H1 (cell line): Measurements from ENCODE around the gene CLCF1. TPM values are rescaled to one million over a fixed set of nuclear protein-coding genes. Genes with fewer than 3 reads are reported as not detected.

Experiments used
- CTCF ChIA-PET: fragments of 300-600 bp; sonication (Branson Sonifier 250); formaldehyde crosslinking; loops from one replicate; lab custom pipeline; 2021; ENCODE audit not compliant: partially characterized antibody; lab: Charles Lee
- POLR2A ChIA-PET: fragments of 300-600 bp; sonication (Branson Sonifier 250); formaldehyde crosslinking; loops from one replicate; lab custom pipeline; 2021; ENCODE audit warnings: inconsistent platforms; ENCODE audit not compliant: partially characterized antibody; lab: Charles Lee
- DNase-seq, 2 experiments: peaks; one replicate each; pipeline versions ENCODE4 v3.0.0 to v3.0.0-alpha.2; 2010 to 2022; ENCODE audit warnings: low spot score in 2 of 2, low read depth in 1 of 2, mixed read lengths in 1 of 2
- FAIRE-seq: peaks from 2 replicates; lab custom pipeline; 2011; peaks lifted over from hg19 to GRCh38; lab: Jason Lieb, UNC
- H2AFZ ChIP-seq: 2 replicates; pipeline ENCODE4 v1.8.1; 2012; ENCODE audit warnings: low read length, inconsistent platforms
- H2AK5ac ChIP-seq: 2 replicates; pipeline ENCODE4 v1.6.1; 2013; ENCODE audit warnings: low read depth, low read length
- H2BK120ac ChIP-seq: replicated peaks from 2 replicates; pipeline ENCODE3; 2013; ENCODE audit warnings: low read depth, low read length, inconsistent platforms
- H2BK12ac ChIP-seq: 2 replicates; pipeline ENCODE4 v1.6.1; 2013; ENCODE audit warnings: low read depth, low read length
- H2BK15ac ChIP-seq: 2 replicates; pipeline ENCODE4 v1.6.1; 2013; ENCODE audit warnings: low read length
- H2BK20ac ChIP-seq: 2 replicates; pipeline ENCODE4 v1.6.1; 2013; ENCODE audit warnings: low read length
- H2BK5ac ChIP-seq: 2 replicates; pipeline ENCODE4 v1.6.1; 2013; ENCODE audit warnings: low read depth, low read length
- H3K14ac ChIP-seq: 2 replicates; pipeline ENCODE4 v1.6.1; 2013; ENCODE audit warnings: inconsistent platforms; ENCODE audit not compliant: insufficient read length
- H3K18ac ChIP-seq: 2 replicates; pipeline ENCODE4 v1.6.1; 2013; ENCODE audit warnings: low read length; ENCODE audit errors: extremely low read depth
- H3K23ac ChIP-seq: 2 replicates; pipeline ENCODE4 v1.6.1; 2013; ENCODE audit warnings: inconsistent platforms; ENCODE audit not compliant: insufficient read length
- H3K23me2 ChIP-seq: 2 replicates; pipeline ENCODE4 v1.6.1; 2013; ENCODE audit warnings: low read depth, low read length
- H3K27ac ChIP-seq: 2 replicates; pipeline ENCODE4 v1.6.1; 2011; ENCODE audit warnings: low read depth, low read length, inconsistent platforms
- H3K27me3 ChIP-seq, 4 experiments: replicated peaks in 1 of 4; 1 replicate in 1 of 4; 2 replicates in 3 of 4; pipeline versions ENCODE4 v1.6.1 to v1.8.1; 2011 to 2013; ENCODE audit warnings: low read length in 3 of 4, mild to moderate bottlenecking in 3 of 4, inconsistent platforms in 2 of 4, mixed read lengths in 2 of 4, moderate library complexity in 1 of 4; ENCODE audit not compliant: control insufficient read depth in 3 of 4, insufficient read depth in 3 of 4; ENCODE audit errors: extremely low read depth in 1 of 4
- H3K36me3 ChIP-seq, 4 experiments: 2 replicates each; pipeline versions ENCODE4 v1.6.1 to v1.8.1; 2011 to 2013; ENCODE audit warnings: mild to moderate bottlenecking in 4 of 4, low read length in 3 of 4, moderate library complexity in 2 of 4, control low read depth in 1 of 4, inconsistent platforms in 1 of 4; ENCODE audit not compliant: insufficient read depth in 4 of 4, control insufficient read depth in 2 of 4
- H3K4ac ChIP-seq: replicated peaks from 2 replicates; pipeline ENCODE3; 2013; ENCODE audit warnings: low read length, low read depth, mixed read lengths, inconsistent platforms; ENCODE audit not compliant: insufficient read length
- H3K4me1 ChIP-seq, 4 experiments: replicated peaks in 1 of 4; 1 replicate in 1 of 4; 2 replicates in 3 of 4; pipeline versions ENCODE4 v1.6.1 to v1.8.1; 2011 to 2013; ENCODE audit warnings: low read length in 3 of 4, inconsistent platforms in 2 of 4, mixed read lengths in 1 of 4; ENCODE audit not compliant: insufficient read depth in 4 of 4, control insufficient read depth in 3 of 4
- H3K4me2 ChIP-seq, 2 experiments: 2 replicates each; pipeline versions ENCODE4 v1.6.1 to v1.8.1; 2011 to 2013; ENCODE audit warnings: low read depth in 2 of 2, low read length in 2 of 2, control low read depth in 1 of 2, inconsistent platforms in 1 of 2, mild to moderate bottlenecking in 1 of 2; ENCODE audit not compliant: insufficient read depth in 1 of 2
- H3K4me3 ChIP-seq, 4 experiments: fragments of 200-600, 300-600 bp in 1 of 4; sonication (generic), shearing (Covaris generic), sonication (Bioruptor Twin) in 1 of 4; 2 replicates each; pipeline versions ENCODE4 v1.5.1 to v1.8.1; 2011 to 2016; ENCODE audit warnings: low read length in 4 of 4, low read depth in 3 of 4, control low read depth in 2 of 4, inconsistent platforms in 2 of 4, mild to moderate bottlenecking in 2 of 4, mixed read lengths in 1 of 4, moderate library complexity in 1 of 4; ENCODE audit not compliant: insufficient read depth in 2 of 4; ENCODE audit errors: extremely low read depth in 1 of 4
- H3K56ac ChIP-seq: replicated peaks from 2 replicates; pipeline ENCODE3; 2013; ENCODE audit warnings: low read depth, mild to moderate bottlenecking, mixed read lengths, low read length, inconsistent platforms; ENCODE audit not compliant: insufficient read length
- H3K79me1 ChIP-seq: 2 replicates; pipeline ENCODE4 v1.6.1; 2013; ENCODE audit warnings: low read depth, low read length, control low read depth
- H3K79me2 ChIP-seq, 2 experiments: 2 replicates each; pipeline versions ENCODE4 v1.6.1 to v1.8.1; 2012 to 2013; ENCODE audit warnings: low read length in 2 of 2, mild to moderate bottlenecking in 2 of 2, inconsistent platforms in 1 of 2; ENCODE audit not compliant: insufficient read depth in 2 of 2, control insufficient read depth in 1 of 2
- H3K9ac ChIP-seq, 4 experiments: replicated peaks in 1 of 4; 1 replicate in 1 of 4; 2 replicates in 3 of 4; pipeline versions ENCODE4 v1.6.1 to v1.8.1; 2011 to 2013; ENCODE audit warnings: low read depth in 3 of 4, low read length in 3 of 4, control low read depth in 2 of 4, mild to moderate bottlenecking in 2 of 4, moderate library complexity in 2 of 4, inconsistent platforms in 1 of 4; ENCODE audit errors: extremely low read depth in 1 of 4
- H3K9me3 ChIP-seq, 2 experiments: 2 replicates each; pipeline versions ENCODE4 v1.6.1 to v1.8.1; 2012 to 2013; ENCODE audit warnings: mild to moderate bottlenecking in 2 of 2, moderate library complexity in 2 of 2, control low read depth in 1 of 2, inconsistent platforms in 1 of 2, low read depth in 1 of 2, low read length in 1 of 2, mixed read lengths in 1 of 2; ENCODE audit not compliant: insufficient read depth in 2 of 2
- H4K20me1 ChIP-seq, 2 experiments: replicated peaks in 1 of 2; 2 replicates each; pipeline versions ENCODE3 to v1.8.1; 2011 to 2013; ENCODE audit warnings: inconsistent platforms in 2 of 2, low read length in 2 of 2, mild to moderate bottlenecking in 1 of 2; ENCODE audit not compliant: insufficient read depth in 2 of 2, control insufficient read depth in 1 of 2
- H4K5ac ChIP-seq: 2 replicates; pipeline ENCODE4 v1.6.1; 2013; ENCODE audit warnings: low read length, low read depth, mixed read lengths, inconsistent platforms; ENCODE audit not compliant: insufficient read length
- H4K8ac ChIP-seq: 2 replicates; pipeline ENCODE4 v1.8.0; 2013; ENCODE audit warnings: mild to moderate bottlenecking, moderate library complexity, low read length, inconsistent platforms; ENCODE audit not compliant: insufficient read depth; ENCODE audit errors: extremely low read depth
- H4K91ac ChIP-seq: replicated peaks from 2 replicates; pipeline ENCODE3; 2013; ENCODE audit warnings: low read length, mixed read lengths, inconsistent platforms; ENCODE audit not compliant: insufficient read length
- CTBP2 ChIP-seq: IDR thresholded peaks from 2 replicates; pipeline ENCODE4 v1.7.0; 2011; ENCODE audit warnings: borderline replicate concordance, mild to moderate bottlenecking, moderate library complexity, mixed read lengths, low read length; ENCODE audit not compliant: insufficient read depth, insufficient read length
- WGBS, 2 experiments: shearing (Covaris generic) in 1 of 2; methylation state at CpG; one replicate each; pipeline versions ENCODE4 v1.1.6 to v1.1.7; 2013 to 2015; ENCODE audit warnings: low lambda C conversion rate in 2 of 2, mixed read lengths in 2 of 2, inconsistent platforms in 1 of 2, low coverage in 1 of 2, missing lambda C conversion rate in 1 of 2; ENCODE audit not compliant: insufficient replicate concordance in 2 of 2, insufficient coverage in 1 of 2, insufficient read length in 1 of 2; ENCODE audit errors: extremely low coverage in 1 of 2, missing lambda C conversion rate in 1 of 2; 5-methylcytosine and 5-hydroxymethylcytosine counted together
- polyA plus RNA-seq, 7 experiments: library from polyadenylated mRNA; depleted of rRNA in 3 of 7; stranded (reverse) in 5 of 7; unstranded in 2 of 7; fragments of >200 nt in 5 of 7; fragments of 200-250 nt in 2 of 7; gene quantifications; 1 replicate in 5 of 7; 2 replicates in 1 of 7; 4 replicates in 1 of 7; pipeline versions ENCODE4 v1.2.1 to v1.2.3, GENCODE V29; 2011 to 2013; ENCODE audit warnings: missing spikeins in 2 of 7, mixed read lengths in 2 of 7
- total RNA-seq: library from RNA; stranded (reverse); fragmentation: NEBNext Ultra II Directional; extraction: Animal tissue kit (Norgen Biotek cat#: 25700); gene quantifications from 2 replicates; pipeline ENCODE4 v1.2.1, GENCODE V29; 2021

CLCF1 gene
- total and polyA plus RNA-seq, 2 of the 8 experiments (the other 6 are each of a cell fraction or from before 2014, with no cell fraction given): 0.32 to 1.2 TPM

DNA sequence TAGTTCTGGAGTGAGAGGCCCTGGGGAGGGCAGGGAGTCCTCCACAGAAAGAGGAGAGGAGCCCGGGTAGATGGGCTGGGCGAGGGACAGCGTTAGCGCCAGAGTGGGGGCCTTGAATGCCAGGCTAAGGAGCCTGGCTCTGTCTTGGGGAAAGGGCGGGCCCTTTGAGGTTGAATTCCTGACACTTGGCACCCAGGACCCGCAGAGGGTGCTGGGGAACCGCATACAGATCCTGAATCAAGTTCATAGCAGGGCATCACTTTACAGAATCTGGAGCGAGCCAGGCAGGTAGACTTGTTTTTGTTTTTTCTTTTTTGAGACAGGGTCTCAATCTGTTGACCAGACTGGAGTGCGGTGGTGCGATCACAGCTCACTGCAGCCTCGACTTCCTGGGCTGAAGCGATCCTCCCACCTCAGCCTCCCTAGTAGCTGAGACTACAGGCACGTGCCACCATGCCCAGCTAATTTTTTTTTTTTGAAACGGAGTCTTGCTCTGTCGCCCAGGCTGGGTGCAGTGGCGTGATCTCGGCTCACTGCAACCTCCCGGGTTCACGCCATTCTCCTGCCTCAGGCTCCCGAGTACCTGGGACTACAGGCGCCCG, 48.1 kb upstream of the CLCF1 start:
- H3K4me3 ChIP-seq: peak overlapping the region in 2 of 4 experiments; percentile 7 to 64; a peak in 3 of 8 replicates
- H2BK20ac ChIP-seq: no peak overlapping the region
- peaks cover 0 to 8% (median 4%) of the 10 kb centered on the region in 4 experiments; a peak in 4 of 7 replicates for H3K4me1 ChIP-seq
- no peak overlapping the region for H3K27ac ChIP-seq
- CTCF ChIA-PET: interaction anchor here (0.6 to 0.7 kb wide), 3 partner anchors 21 to 40 kb away, joined by 3 to 5 read pairs (median 3); no protein-coding TSS in a partner anchor
- H3K36me3 ChIP-seq: no peaks in the 10 kb centered on the region
- H4K8ac ChIP-seq: no peak overlapping the region; the same call in 1 of the 2 replicates
- H2AFZ ChIP-seq: 0 out of 2 replicates have a peak overlapping the region, but pooled peaks have one; percentile 16
- H3K23me2 ChIP-seq: peaks cover 10% of the 10 kb centered on the region; the same call in 1 of the 2 replicates
- H3K79me1 ChIP-seq: no peaks in the 10 kb centered on the region
- no peak overlapping the region for H3K18ac ChIP-seq
- H3K4me2 ChIP-seq: peak overlapping the region in 1 of 2 experiments; percentile 59; a peak in 3 of 4 replicates
- POLR2A ChIA-PET: interaction anchor here (0.8 to 10.2 kb wide), 8 partner anchors 9 to 68 kb away, joined by 3 to 104 read pairs (median 4); partner anchors contain the start of genes PPP1CA, PTPRCAP and RAD9A
- H4K20me1 ChIP-seq: peaks cover 0 to 3% of the 10 kb centered on the region in 2 experiments
- no peaks in the 10 kb centered on the region for H3K79me2 ChIP-seq
- no peak overlapping the region for H3K23ac ChIP-seq
- H3K4ac ChIP-seq: no peak overlapping the region
- H2BK15ac ChIP-seq: 0 out of 2 replicates have a peak overlapping the region, but pooled peaks have one; percentile 29
- no peak overlapping the region for H2AK5ac ChIP-seq
- FAIRE-seq: no peak
- no peak overlapping the region for H2BK5ac ChIP-seq
- no peaks in the 10 kb centered on the region for H3K9me3 ChIP-seq
- H2BK12ac ChIP-seq: no peak overlapping the region
- no peak overlapping the region for H4K5ac ChIP-seq
- H4K91ac ChIP-seq: no peak overlapping the region
- no peak overlapping the region for H3K9ac ChIP-seq
- no peak overlapping the region for H3K56ac ChIP-seq
- no peak overlapping the region for H3K14ac ChIP-seq
- H3K27me3 ChIP-seq: peaks cover 0 to 8% (median 5%) of the 10 kb centered on the region in 4 experiments; a peak in 4 of 7 replicates
- no peak overlapping the region for H2BK120ac ChIP-seq
- 71% methylated on average over 22 of the region's 22 CpGs; no CpG with 5 or more reads in 1 of the 2 experiments for WGBS, 2 experiments
- DNase-seq: no peak
- no peak for TF ChIP-seq CTBP2
